ENCODE measurements around the gene PC. TPM values are rescaled to one million over a fixed set of nuclear protein-coding genes. Genes with fewer than 3 reads are reported as not detected.

The PC gene
- total and polyA plus RNA-seq, 12 donors, result 40.6 to 231 (median 83.2) TPM

GRCh38 chr11:66861774-66862558 is 96.2 kb downstream of the PC start:
- 90 to 94% (median 93%) methylated on average over 2 to 30 of the region's 30 CpGs for WGBS, 4 donors
- Histone ChIP-seq H3K36me3 (replicated peaks in 1 of 2) (no peaks in the 10 kb centered on the region), H3K9me3 (replicated peaks in 1 of 3) (no peaks in the 10 kb centered on the region), H3K4me1 (replicated peaks in 1 of 2) (no peaks in the 10 kb centered on the region), H3K27ac (no peak overlapping the region), H3K27me3 (no peaks in the 10 kb centered on the region), H3K4me3 (no peak overlapping the region)
- intact Hi-C loops (cut with DNase I), result no loop called here
- DNase-seq, result no peak
- TF ChIP-seq POLR2A (IDR thresholded peaks at IDR 0.05) (no peak), CTCF (IDR thresholded peaks at IDR 0.05) (no peak)

GRCh38 chr11:66861038-66861773 is 97.0 kb downstream of the PC start:
- Histone ChIP-seq H3K36me3 (replicated peaks in 1 of 2) (no peaks in the 10 kb centered on the region), H3K9me3 (replicated peaks in 1 of 3) (no peaks in the 10 kb centered on the region), H3K27ac (no peak overlapping the region), H3K27me3 (no peaks in the 10 kb centered on the region), H3K4me1 (replicated peaks in 1 of 2) (no peaks in the 10 kb centered on the region), H3K4me3 (no peak overlapping the region)
- no peak for DNase-seq
- 92 to 96% (median 94%) methylated on average over 15 to 32 of the region's 32 CpGs for WGBS, 4 donors
- TF ChIP-seq POLR2A (IDR thresholded peaks at IDR 0.05) (no peak), CTCF (IDR thresholded peaks at IDR 0.05) (no peak)
- intact Hi-C loops (cut with DNase I), result no loop called here

GRCh38 chr11:66860449-66860831 is 97.7 kb downstream of the PC start:
- intact Hi-C loops (cut with DNase I), result no loop called here
- WGBS, 4 donors, result 86 to 100% (median 89%) methylated on average over 2 to 18 of the region's 18 CpGs
- Histone ChIP-seq H3K4me1 (replicated peaks in 1 of 2) (peaks cover 4 to 5% of the 10 kb centered on the region in 2 donors), H3K27ac (no peak overlapping the region), H3K4me3 (no peak overlapping the region), H3K9me3 (replicated peaks in 1 of 3) (no peaks in the 10 kb centered on the region), H3K27me3 (no peaks in the 10 kb centered on the region), H3K36me3 (replicated peaks in 1 of 2) (no peaks in the 10 kb centered on the region)
- no peak for DNase-seq
- TF ChIP-seq POLR2A (IDR thresholded peaks at IDR 0.05) (no peak), CTCF (IDR thresholded peaks at IDR 0.05) (no peak)

- intact Hi-C loops (cut with DNase I), result no loop called here
- 76 to 87% (median 85%) methylated on average over 11 to 41 of the region's 41 CpGs for WGBS, 4 donors
- H3K36me3 ChIP-seq (replicated peaks in 1 of 2), result no peaks in the 10 kb centered on the region
Measured at GRCh38 chr11:66859686-66860448, 98.3 kb downstream of the PC start.

More at GRCh38 chr11:66859686-66860448, 98.3 kb downstream of the PC start:
- TF ChIP-seq CTCF (IDR thresholded peaks at IDR 0.05), result no peak
- TF ChIP-seq POLR2A (IDR thresholded peaks at IDR 0.05), result no peak
- no peak overlapping the region for H3K4me3 ChIP-seq
- DNase-seq, result no peak
- no peak overlapping the region for H3K27ac ChIP-seq
- H3K9me3 ChIP-seq (replicated peaks in 1 of 3), result no peaks in the 10 kb centered on the region
- H3K27me3 ChIP-seq, result no peaks in the 10 kb centered on the region
- H3K4me1 ChIP-seq (replicated peaks in 1 of 2), result peaks cover 6% of the 10 kb centered on the region in 2 donors
